Measurements from ENCODE around the gene SPDYE3.
"Not testable (repeated sequence)": the region's sequence is repeated elsewhere in the genome, so short reads cannot be mapped to it uniquely, and the experiment has no call there.

DNA sequence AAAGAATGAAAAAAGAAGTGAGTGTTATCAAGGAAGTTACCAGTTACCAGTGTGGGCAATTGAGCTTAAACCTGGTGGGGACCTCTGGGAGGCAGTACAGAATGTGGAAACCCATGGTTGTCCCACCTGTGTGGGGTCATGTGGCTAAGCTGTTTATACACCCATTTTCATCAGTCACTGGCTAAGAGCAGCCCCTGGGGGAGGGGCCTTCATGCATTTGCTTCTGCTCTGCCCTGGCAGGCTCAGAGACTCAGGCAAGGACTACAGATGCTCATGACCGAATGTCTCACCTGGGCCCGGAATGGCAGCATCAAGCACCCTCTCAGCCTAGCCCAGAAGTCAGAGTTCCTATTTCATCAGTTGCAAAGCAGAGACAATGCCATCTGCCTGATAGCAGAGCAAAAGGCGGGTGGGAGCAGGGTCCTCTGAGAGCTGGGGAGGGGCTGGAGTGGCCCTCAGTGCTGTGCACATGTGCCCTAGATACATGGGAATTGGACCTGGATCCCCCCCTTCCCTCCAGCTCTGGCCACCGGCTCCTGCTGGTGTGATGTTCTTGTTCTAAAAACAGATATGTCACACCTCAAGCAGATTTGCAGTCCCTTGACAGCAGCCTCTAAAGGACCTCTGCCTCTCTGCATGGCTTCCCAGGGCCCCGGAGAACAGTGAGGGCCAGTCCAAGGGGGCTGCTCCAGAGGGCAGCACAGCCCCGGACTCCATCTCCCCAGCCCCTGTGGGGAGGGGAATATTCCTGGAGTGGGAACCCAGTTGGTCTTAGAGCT lies 20.1 kb upstream of the SPDYE3 start:
- TF ChIP-seq, protein P1, sequence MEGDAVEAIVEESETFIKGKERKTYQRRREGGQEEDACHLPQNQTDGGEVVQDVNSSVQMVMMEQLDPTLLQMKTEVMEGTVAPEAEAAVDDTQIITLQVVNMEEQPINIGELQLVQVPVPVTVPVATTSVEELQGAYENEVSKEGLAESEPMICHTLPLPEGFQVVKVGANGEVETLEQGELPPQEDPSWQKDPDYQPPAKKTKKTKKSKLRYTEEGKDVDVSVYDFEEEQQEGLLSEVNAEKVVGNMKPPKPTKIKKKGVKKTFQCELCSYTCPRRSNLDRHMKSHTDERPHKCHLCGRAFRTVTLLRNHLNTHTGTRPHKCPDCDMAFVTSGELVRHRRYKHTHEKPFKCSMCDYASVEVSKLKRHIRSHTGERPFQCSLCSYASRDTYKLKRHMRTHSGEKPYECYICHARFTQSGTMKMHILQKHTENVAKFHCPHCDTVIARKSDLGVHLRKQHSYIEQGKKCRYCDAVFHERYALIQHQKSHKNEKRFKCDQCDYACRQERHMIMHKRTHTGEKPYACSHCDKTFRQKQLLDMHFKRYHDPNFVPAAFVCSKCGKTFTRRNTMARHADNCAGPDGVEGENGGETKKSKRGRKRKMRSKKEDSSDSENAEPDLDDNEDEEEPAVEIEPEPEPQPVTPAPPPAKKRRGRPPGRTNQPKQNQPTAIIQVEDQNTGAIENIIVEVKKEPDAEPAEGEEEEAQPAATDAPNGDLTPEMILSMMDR (conservative IDR thresholded peaks at IDR 0.05; ENCODE audit: low read depth, low read length), result not testable (repeated sequence)
- not testable (repeated sequence) for TF ChIP-seq EZH2 (IDR thresholded peaks at IDR 0.05; ENCODE audit: borderline replicate concordance, low read depth, low read length, poor library complexity, severe bottlenecking)

Data from A673 (cell line).